ENCODE data around the gene PDPK1. TPM values are rescaled to one million over a fixed set of nuclear protein-coding genes. Genes with fewer than 3 reads are reported as not detected.
"Not testable (repeated sequence)": the region's sequence is repeated elsewhere in the genome, so short reads cannot be mapped to it uniquely, and the experiment has no call there.

Gene PDPK1
- polyA plus RNA-seq, 1 donor: 39.7 TPM

DNA sequence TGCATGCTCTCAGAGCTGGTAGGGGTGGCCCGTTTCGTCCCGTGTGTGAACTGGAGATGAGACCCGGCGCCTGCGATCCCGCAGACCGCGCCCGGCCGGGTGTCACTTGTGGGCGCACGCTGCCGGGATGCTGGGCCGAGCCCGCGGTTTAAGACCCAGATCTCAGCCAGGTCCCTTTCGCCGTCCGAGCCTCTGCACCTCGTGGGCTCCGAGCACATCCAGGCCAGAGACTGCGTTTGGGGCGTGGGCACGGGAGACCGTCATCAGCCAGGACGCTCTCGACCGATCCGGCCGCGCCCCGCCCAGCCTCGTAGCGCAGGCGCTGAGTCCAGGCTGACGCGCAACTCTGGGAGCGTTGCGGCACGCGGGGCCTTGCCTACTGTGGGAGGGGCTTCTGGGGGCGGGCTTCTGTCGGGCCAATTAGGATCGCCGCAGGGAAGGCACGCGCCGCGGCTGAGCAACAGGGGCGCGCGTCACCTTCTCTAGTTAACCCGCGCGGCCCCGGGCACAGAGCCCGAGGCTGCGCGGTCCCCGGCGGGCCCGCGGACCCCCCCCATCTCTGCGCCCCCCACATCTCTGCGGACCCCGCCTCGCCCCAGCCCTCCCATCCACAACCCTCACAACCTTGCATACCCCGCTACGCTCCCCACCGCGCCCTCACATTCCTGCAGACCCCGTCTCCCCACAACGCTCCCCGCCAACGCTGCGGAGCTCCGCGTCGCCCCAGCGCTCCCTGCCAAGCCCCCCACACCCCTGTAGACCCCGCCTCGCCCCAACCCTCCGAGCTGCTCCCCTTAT lies 5.9 kb upstream of the PDPK1 start:
- WGBS (ENCODE audit: insufficient coverage, low lambda C conversion rate): no CpG with 5 or more reads among the region's 84 CpGs
- peak; percentile 99 for DNase-seq
- H3K4me1 ChIP-seq (ENCODE audit: control insufficient read depth, insufficient read depth, low read length): peaks cover 24% of the 10 kb centered on the region

DNA sequence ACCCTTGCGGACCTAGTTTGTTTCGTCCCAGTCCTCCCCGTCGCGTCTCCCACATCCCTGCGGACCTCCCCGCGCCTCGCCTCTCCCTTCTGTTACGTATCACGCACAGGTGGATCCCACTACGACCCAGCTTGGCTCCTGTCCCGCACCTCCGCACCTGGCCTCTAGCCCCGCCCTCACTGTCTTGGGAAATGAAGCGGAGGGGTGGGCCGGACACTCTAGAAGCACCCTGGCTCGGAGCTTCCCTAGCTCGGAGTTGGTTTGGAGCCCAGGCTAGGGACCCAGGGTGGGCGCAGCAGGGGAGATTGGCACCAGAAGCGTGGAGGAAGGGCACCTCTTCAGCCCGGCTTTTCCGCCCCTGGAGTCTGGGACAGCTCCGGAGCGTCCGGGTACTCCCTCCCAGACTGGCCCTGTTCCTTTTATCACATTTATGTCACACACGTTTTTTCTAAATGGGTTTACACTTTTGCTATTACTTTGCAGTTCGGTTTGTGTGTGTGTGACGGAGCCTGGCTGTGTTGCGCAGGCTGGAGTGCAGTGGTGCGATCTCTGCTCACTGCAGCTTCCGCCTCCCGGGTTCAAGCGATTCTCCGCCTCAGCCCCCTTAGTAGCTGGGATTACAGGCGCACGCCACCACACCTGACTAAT lies 5.2 kb upstream of the PDPK1 start:
- no CpG with 5 or more reads among the region's 37 CpGs for WGBS (ENCODE audit: insufficient coverage, low lambda C conversion rate)
- Histone ChIP-seq H3K36me3 (ENCODE audit: control insufficient read depth, insufficient read depth, low read length) (peaks cover 29% of the 10 kb centered on the region), H3K27ac (ENCODE audit: low read length) (peak overlapping the region; percentile 81), H3K27me3 (ENCODE audit: control insufficient read depth, insufficient read depth, low read length) (no peaks in the 10 kb centered on the region), H3K4me1 (ENCODE audit: control insufficient read depth, insufficient read depth, low read length) (peaks cover 22% of the 10 kb centered on the region), H3K4me3 (ENCODE audit: low read length) (peak overlapping the region; percentile 56), H3K9me3 (ENCODE audit: control insufficient read depth, low read depth, low read length) (no peaks in the 10 kb centered on the region)
- peak; percentile 79 to 91 for DNase-seq

More for the DNA sequence above, 5.9 kb upstream of the PDPK1 start:
- Histone ChIP-seq H3K4me3 (ENCODE audit: low read length) (peak overlapping the region; percentile 81), H3K27ac (ENCODE audit: low read length) (peak overlapping the region; percentile 81), H3K27me3 (ENCODE audit: control insufficient read depth, insufficient read depth, low read length) (no peaks in the 10 kb centered on the region), H3K9me3 (ENCODE audit: control insufficient read depth, low read depth, low read length) (no peaks in the 10 kb centered on the region), H3K36me3 (ENCODE audit: control insufficient read depth, insufficient read depth, low read length) (peaks cover 34% of the 10 kb centered on the region)

GRCh38 chr16:2533142-2533755 lies 4.6 kb upstream of the PDPK1 start:
- 100% methylated on average over 2 of the region's 16 CpGs for WGBS (ENCODE audit: insufficient coverage, low lambda C conversion rate)
- H3K4me3 ChIP-seq (ENCODE audit: low read length): peak overlapping the region; percentile 56
- H3K27me3 ChIP-seq (ENCODE audit: control insufficient read depth, insufficient read depth, low read length); H3K9me3 ChIP-seq (ENCODE audit: control insufficient read depth, low read depth, low read length); DNase-seq: not testable (repeated sequence)
- peaks cover 19% of the 10 kb centered on the region for H3K4me1 ChIP-seq (ENCODE audit: control insufficient read depth, insufficient read depth, low read length)
- peaks cover 23% of the 10 kb centered on the region for H3K36me3 ChIP-seq (ENCODE audit: control insufficient read depth, insufficient read depth, low read length)
- peak overlapping the region; percentile 81 for H3K27ac ChIP-seq (ENCODE audit: low read length)

- DNase-seq: no peak
- H3K27me3 ChIP-seq (ENCODE audit: control insufficient read depth, insufficient read depth, low read length): no peaks in the 10 kb centered on the region
- peaks cover 16% of the 10 kb centered on the region for H3K36me3 ChIP-seq (ENCODE audit: control insufficient read depth, insufficient read depth, low read length)
- no peak overlapping the region for H3K27ac ChIP-seq (ENCODE audit: low read length)
- H3K9me3 ChIP-seq (ENCODE audit: control insufficient read depth, low read depth, low read length): no peaks in the 10 kb centered on the region
- peaks cover 19% of the 10 kb centered on the region for H3K4me1 ChIP-seq (ENCODE audit: control insufficient read depth, insufficient read depth, low read length)
- H3K4me3 ChIP-seq (ENCODE audit: low read length): no peak overlapping the region
- 80% methylated on average over 1 of the region's 11 CpGs for WGBS (ENCODE audit: insufficient coverage, low lambda C conversion rate)
These were observed 3.9 kb upstream of the PDPK1 start for GRCh38 chr16:2533912-2534311.

- WGBS (ENCODE audit: insufficient coverage, low lambda C conversion rate): no CpG with 5 or more reads among the region's 5 CpGs
- H3K9me3 ChIP-seq (ENCODE audit: control insufficient read depth, low read depth, low read length); DNase-seq; H3K4me3 ChIP-seq (ENCODE audit: low read length); H3K27me3 ChIP-seq (ENCODE audit: control insufficient read depth, insufficient read depth, low read length); H3K27ac ChIP-seq (ENCODE audit: low read length): not testable (repeated sequence)
- H3K36me3 ChIP-seq (ENCODE audit: control insufficient read depth, insufficient read depth, low read length): peaks cover 12% of the 10 kb centered on the region
- peaks cover 22% of the 10 kb centered on the region for H3K4me1 ChIP-seq (ENCODE audit: control insufficient read depth, insufficient read depth, low read length)
These were observed 3.5 kb upstream of the PDPK1 start for GRCh38 chr16:2534335-2534734.

DNA sequence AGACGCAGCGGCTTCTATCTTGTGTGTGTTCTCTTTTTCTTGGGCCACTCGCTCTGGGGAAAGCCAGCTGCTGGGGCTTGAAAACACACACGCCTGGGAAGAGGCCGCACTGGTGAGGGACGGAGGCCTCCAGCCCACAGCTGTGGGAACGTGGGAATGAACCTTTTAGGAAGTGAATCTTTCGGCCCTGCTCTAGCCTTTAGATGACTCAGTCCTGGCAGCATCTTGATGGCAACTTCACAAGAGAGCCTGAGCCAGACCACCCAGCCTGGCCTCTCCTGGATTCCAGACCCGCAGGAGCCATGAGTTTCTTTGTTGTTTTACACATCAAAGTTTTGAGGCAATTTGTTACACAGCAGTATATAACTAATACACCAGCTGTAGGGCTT lies 2.2 kb upstream of the PDPK1 start:
- Histone ChIP-seq H3K4me3 (ENCODE audit: low read length) (no peak overlapping the region), H3K36me3 (ENCODE audit: control insufficient read depth, insufficient read depth, low read length) (peaks cover 2% of the 10 kb centered on the region), H3K4me1 (ENCODE audit: control insufficient read depth, insufficient read depth, low read length) (peaks cover 30% of the 10 kb centered on the region), H3K27ac (ENCODE audit: low read length) (no peak overlapping the region), H3K27me3 (ENCODE audit: control insufficient read depth, insufficient read depth, low read length) (no peaks in the 10 kb centered on the region), H3K9me3 (ENCODE audit: control insufficient read depth, low read depth, low read length) (no peaks in the 10 kb centered on the region)
- no CpG with 5 or more reads among the region's 9 CpGs for WGBS (ENCODE audit: insufficient coverage, low lambda C conversion rate)
- peak in 1 of 2 donors; percentile 15 for DNase-seq

DNA sequence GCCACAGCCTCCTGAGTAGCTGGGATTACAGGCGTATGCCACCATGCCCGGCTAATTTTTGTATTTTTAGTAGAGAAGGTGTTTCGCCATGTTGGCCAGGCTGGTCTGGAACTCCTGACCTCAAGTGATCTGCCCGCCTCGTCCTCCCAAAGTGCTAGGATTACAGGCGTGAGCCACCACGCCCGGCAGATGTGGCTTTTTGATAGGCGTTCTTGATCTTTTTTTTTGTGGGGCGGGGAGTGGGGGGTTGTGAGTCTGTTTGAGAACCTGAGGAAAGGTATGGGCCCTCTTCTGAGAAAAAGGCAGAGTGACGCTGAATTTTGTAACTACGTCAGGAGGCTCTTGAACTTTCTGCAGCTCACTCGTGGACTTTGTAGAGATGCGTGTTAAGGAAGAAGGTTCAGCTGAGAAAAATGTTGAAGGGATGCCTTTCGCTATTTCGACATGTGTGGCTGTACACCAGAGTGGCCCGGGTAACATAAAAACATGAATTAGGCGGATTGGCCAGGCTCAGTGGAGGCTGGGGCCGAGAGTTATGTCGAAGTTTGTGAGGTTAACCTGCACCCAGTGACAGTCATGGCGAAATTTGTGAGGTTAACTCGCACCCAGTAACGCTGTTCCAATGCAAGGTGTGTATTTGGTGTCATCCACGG lies 1.5 kb downstream of the PDPK1 start:
- H3K27me3 ChIP-seq (ENCODE audit: control insufficient read depth, insufficient read depth, low read length); DNase-seq; H3K27ac ChIP-seq (ENCODE audit: low read length); H3K4me3 ChIP-seq (ENCODE audit: low read length); H3K9me3 ChIP-seq (ENCODE audit: control insufficient read depth, low read depth, low read length); H3K36me3 ChIP-seq (ENCODE audit: control insufficient read depth, insufficient read depth, low read length): not testable (repeated sequence)
- peaks cover 28% of the 10 kb centered on the region for H3K4me1 ChIP-seq (ENCODE audit: control insufficient read depth, insufficient read depth, low read length)
- 100% methylated on average over 2 of the region's 24 CpGs for WGBS (ENCODE audit: insufficient coverage, low lambda C conversion rate)

DNA sequence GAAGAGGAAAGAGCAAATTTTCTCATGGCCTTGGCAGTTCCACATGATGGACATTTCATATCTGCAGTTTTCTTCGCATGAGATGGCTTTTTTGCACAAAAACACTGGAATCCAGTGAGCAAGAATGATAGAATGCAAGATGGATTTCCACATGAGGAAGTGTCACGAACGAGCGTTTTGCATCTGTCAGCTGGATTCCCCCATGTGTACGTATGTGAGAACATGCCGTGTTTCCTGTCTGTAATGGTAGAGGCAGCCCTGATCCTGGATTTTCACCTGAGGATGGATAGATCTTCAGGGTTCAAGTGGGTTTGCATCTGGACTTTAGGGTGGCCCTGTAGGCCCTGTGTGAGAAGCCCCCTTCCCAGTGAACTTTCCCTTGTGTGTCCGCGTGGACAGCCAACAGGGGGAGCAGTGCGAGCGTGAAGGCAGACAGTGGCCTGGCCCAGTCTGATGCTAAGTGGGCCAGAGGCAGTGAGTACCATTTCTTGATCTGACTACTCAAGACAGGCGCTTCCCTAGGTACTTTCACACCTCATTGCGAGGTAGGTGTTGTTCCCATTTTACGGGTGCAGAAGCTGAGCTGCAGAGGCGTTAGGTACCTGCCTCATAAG lies 2.1 kb downstream of the PDPK1 start:
- peaks cover 28% of the 10 kb centered on the region for H3K4me1 ChIP-seq (ENCODE audit: control insufficient read depth, insufficient read depth, low read length)

DNA sequence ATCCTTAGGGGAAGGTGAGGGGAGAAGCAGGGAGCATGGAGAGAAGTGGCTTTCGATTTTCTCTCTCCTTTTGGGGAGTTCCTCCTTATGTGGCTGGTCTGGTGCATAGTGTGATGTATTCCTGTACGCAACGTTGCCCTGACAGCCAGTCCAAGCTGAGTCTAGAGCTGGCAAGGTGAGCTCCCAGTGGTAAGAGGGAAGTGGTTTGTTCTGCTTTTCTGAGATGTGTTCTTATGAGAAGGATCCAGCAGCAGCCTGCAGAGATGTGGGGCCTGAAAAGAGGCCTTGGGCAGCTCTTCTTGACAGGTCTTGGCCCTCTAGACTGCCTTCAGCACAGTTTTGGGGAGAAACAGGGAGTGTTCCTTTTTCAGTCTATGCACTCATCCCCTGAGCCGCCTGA lies 3.1 kb downstream of the PDPK1 start:
- H3K4me1 ChIP-seq (ENCODE audit: control insufficient read depth, insufficient read depth, low read length): peaks cover 28% of the 10 kb centered on the region
- no CpG with 5 or more reads among the region's 4 CpGs for WGBS (ENCODE audit: insufficient coverage, low lambda C conversion rate)
- not testable (repeated sequence) for H3K27me3 ChIP-seq (ENCODE audit: control insufficient read depth, insufficient read depth, low read length); DNase-seq; H3K36me3 ChIP-seq (ENCODE audit: control insufficient read depth, insufficient read depth, low read length); H3K9me3 ChIP-seq (ENCODE audit: control insufficient read depth, low read depth, low read length); H3K4me3 ChIP-seq (ENCODE audit: low read length); H3K27ac ChIP-seq (ENCODE audit: low read length)

More for the DNA sequence above, 2.1 kb downstream of the PDPK1 start:
- H3K4me3 ChIP-seq (ENCODE audit: low read length); H3K36me3 ChIP-seq (ENCODE audit: control insufficient read depth, insufficient read depth, low read length); H3K27ac ChIP-seq (ENCODE audit: low read length); DNase-seq; H3K9me3 ChIP-seq (ENCODE audit: control insufficient read depth, low read depth, low read length); H3K27me3 ChIP-seq (ENCODE audit: control insufficient read depth, insufficient read depth, low read length): not testable (repeated sequence)
- no CpG with 5 or more reads among the region's 14 CpGs for WGBS (ENCODE audit: insufficient coverage, low lambda C conversion rate)

DNA sequence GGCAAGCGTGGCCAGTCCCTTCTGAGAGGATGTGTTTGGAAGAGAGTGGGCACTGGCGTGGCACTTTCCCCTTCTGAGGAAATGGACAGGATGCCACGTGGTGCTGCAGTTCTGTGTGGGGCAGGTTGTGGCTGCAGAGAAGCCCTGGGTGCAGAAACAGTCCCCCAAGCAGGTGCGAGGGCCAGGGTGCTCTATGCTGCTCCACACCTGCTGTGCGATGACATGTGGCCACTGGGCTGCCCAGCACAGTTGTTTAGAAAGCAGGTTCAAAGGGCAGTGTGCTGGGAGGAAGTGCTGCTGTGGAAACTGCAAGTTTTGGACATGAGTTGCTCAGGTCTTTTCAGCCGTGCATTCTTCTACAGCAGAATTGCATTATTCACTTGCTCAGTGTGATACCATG lies 3.6 kb downstream of the PDPK1 start:
- not testable (repeated sequence) for H3K27ac ChIP-seq (ENCODE audit: low read length); H3K9me3 ChIP-seq (ENCODE audit: control insufficient read depth, low read depth, low read length); H3K4me3 ChIP-seq (ENCODE audit: low read length); H3K36me3 ChIP-seq (ENCODE audit: control insufficient read depth, insufficient read depth, low read length); H3K27me3 ChIP-seq (ENCODE audit: control insufficient read depth, insufficient read depth, low read length)
- H3K4me1 ChIP-seq (ENCODE audit: control insufficient read depth, insufficient read depth, low read length): peaks cover 26% of the 10 kb centered on the region
- WGBS (ENCODE audit: insufficient coverage, low lambda C conversion rate): 0% methylated on average over 1 of the region's 6 CpGs
- peak in 1 of 2 donors; percentile 69 for DNase-seq

Data from large intestine (tissue), 3 donors.